IPS-NIHi7 (cell line): ENCODE results near the gene DDX6.
A peak's percentile ranks its signal among the peaks of the same experiment; 100 is the strongest.
"Not testable (repeated sequence)": the region's sequence is repeated elsewhere in the genome, so short reads cannot be mapped to it uniquely, and the experiment has no call there.

Experiments used
- DNase-seq: peaks from one replicate; pipeline ENCODE4 v3.0.0; 2012; ENCODE audit warnings: mixed read lengths; ENCODE audit errors: extremely low spot score

The DDX6 gene

DNA sequence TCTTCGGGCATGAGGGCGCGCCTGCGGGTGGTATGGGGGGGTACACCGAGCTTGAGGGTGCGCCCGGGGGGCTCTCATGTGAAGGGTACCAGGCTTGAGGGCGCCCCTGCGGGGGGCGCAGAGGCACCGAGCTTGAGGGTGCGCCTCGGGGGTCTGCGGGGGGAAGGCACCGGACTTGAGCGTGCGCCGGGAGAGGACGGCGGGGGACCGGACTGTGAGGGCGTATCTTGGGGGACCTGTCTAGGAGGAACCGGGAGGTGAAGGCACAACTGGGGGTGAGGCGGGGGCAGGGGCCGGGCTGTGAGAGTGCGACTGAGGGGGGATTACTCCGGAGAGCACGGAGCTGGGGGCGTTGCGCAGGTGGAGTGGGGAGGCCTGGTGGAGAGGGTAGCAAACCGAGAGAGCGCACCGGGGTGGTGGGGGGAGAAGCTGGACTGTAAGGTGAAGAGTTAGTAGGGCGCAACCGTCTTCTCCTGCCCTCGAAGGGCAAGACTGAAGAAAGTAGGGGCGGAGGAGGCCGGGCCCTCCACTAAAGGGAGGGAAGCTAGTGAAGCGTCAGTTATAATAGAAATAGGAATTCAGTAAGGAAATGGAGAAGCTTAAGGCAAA, 1.1 kb upstream of the DDX6 start:
- peak; percentile 43 for DNase-seq

- DNase-seq: peak; percentile 58
Observed at GRCh38 chr11:118790357-118791110, 430 bp downstream of the DDX6 start.

DNA sequence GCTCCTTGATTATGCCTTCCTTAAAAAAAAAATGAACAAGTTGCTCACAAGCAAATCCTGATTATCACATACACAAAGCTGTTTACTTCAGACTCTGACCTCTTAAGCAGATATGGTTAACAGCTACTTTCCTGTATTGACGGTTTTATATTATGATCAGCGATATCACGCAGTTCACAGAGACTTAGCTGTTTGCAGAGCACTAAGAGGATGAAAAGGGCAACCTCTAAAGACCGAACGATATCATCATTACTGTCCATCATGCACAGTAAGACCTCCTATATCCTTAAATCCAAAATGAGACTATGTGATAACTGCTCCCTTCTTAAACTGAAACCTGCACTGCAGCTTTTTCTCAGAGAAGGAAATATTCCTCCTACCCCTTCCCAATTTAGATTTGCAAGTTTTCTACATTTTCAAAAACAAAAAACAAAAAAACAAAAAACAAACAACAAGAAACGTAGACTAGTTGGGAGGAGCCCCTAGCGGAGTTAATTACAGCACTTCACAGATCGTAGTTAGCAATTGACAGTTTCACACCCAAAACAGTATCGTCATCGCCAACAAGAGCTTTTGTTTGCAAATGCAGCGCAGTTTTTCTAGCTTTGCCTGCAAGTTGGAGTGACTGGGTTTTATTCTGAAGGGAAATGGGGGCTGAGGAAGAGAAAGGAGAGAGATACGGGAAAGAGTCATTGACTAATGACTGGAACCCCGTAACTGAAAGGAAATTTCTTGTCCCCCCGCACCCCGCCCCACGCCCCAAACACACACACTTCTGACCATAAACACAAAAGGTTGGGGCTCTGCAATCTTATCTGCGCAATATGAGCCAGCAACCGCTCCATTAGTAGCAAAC, 1.2 kb downstream of the DDX6 start:
- DNase-seq: peak; percentile 26

- no peak for DNase-seq
Observed at GRCh38 chr11:118786657-118787056, 4.3 kb downstream of the DDX6 start.

DNA sequence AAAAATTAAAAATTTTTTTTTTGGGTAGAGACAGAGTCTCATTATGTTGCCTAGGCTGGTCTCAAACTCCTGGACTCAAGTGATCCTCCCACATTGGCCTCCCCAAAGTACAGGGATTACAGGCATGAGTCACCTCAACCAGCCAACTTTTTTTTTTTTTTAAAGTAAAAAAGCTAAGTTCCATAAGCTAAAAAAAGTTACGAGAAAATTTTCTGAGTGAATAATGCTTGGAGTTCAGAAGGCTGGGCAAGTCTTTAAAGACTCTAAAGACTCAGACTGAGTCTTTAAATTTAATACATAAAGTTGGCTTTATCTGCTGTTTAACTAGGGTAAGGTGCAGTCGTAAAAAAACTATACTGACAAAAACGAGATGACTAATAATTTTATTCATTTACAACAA, 5.6 kb downstream of the DDX6 start:
- no peak for DNase-seq

DNA sequence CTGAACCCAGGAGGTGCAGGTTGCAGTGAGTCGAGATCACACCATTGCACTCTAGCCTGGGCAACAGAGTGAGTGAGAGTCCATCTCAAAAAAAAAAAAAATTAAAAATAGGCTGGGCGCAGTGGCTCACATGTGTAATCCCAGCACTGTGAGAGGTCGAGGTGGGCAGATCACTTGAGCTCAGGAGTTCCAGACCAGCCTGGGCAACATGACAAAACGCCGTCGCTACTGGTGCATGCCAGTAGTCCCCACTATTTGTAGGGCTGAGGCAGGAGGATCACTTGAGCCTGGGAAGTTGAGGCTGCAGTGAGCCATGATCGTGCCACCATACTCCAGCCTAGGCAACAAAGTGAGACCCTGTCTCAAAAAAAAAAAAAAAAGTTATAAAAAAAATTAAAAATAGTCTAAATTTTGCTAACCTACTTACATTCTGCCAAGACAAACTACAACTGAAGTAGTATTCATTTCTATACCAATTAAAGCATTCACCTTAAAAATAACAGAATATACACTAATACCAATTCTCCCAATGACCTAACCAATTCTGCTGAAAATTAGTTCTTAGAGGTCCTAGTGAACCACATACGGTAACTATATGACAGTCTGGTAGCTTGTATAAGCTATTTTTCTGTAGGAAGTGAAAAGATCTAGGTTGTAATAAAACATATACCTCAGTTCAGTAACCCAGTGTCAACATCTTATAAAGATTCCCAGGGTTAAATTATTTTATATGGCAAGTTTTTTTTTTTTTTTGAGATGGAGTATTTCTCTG, 7.1 kb downstream of the DDX6 start:
- no peak for DNase-seq

GRCh38 chr11:118783324-118783723, 7.6 kb downstream of the DDX6 start:
- DNase-seq: not testable (repeated sequence)

GRCh38 chr11:118778898-118779297, 12.1 kb downstream of the DDX6 start:
- no peak for DNase-seq

DNA sequence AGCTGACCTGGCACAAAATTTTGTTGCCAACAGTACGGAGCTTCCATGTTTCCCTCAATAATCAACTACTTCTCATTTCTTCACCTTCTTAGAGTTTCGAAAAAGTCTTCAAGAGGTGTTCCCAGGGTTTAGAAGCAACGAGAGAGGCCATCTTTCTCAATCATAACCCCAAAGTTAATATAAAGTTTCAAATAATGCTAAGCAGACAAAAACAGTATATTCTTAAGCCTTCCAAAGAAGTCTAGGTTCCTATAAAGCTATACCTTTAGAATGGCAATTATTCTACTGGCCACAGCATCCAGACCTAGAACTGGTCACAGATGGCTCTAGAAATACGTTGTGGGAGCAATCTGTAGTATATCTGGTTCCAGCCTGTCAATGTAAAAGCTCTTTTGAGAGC, 16.9 kb downstream of the DDX6 start:
- no peak for DNase-seq

DNA sequence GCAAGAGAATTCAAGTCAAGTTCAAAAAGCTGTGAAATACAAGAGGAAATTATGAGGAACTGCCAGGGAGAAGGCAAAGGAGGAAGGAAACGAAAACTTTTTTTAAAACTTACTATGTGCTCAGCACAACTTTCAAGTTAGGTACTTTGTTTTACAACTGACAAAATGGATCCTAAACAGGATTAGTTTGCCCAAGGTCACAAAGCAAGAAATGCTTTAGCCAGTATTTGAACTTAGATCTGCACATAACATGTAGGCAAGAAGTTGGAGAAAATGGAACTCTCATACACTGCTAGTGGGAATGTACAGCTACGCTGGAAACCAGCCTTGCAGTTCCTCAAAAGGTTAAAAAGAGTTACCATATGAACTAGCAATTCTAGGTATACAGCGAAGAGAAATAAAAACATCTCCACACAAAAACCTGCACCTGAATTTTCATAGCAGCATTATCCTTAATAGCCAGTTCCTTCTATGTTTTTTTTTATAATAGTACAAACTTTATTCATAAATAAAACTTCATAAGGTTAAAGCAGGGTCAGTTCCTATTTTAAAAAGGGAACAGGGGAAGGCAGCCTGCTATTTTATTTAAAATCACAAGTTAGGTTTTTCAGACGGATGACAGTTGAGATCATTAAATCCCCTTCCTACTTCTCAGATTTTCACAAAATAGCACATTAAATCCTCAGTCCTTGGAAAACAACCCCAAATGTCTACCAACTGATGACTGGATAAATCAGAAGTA, 19.2 kb downstream of the DDX6 start:
- DNase-seq: no peak

GRCh38 chr11:118768690-118769089, 22.3 kb downstream of the DDX6 start:
- no peak for DNase-seq

DNA sequence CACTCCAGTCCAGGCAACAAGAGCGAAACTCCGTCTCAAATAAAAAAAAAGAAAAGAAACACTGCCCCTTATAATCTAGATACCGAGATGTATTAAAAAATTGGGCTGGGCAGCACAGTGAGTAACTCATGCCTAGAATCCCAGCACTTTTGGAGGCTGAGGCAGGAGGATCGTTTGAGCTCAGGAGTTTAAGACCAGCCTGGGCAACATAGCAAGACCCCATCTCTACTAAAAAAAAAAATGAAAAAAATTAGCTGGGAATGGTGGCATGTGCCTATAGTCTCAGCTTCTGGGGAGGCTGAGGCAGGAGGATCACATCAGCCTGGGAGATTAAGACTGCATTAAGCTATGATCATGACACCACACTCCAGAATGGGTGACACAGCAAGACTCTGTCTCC, 24.9 kb downstream of the DDX6 start:
- no peak for DNase-seq

DNA sequence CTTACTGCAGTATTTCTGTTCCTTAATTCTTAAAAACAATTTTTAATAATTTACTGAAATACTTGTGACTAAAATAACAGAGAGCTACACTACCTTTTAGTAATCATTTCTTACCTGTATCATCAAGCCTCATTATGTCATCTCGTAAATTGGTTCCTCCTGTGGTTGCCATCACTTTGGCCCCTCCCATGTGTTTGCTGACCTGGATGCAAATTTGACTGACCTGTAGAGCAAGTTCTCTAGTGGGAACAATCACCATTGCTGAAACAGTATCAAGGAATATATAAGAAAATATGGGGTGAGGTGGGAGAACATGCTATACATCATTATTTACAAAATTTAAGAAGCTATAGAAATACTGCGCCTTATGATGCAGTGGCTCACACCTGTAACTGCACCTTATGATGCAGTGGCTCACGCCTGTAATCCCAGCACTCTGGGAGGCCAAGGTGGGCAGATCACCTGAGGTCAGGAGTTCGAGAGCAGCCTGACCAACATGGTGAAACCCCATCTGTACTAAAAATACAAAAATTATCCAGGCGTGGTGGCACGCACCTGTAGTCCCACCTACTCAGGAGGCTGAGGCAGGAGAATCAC, 25.8 kb downstream of the DDX6 start:
- not testable (repeated sequence) for DNase-seq

GRCh38 chr11:118763041-118763440, 27.9 kb downstream of the DDX6 start:
- no peak for DNase-seq

DNA sequence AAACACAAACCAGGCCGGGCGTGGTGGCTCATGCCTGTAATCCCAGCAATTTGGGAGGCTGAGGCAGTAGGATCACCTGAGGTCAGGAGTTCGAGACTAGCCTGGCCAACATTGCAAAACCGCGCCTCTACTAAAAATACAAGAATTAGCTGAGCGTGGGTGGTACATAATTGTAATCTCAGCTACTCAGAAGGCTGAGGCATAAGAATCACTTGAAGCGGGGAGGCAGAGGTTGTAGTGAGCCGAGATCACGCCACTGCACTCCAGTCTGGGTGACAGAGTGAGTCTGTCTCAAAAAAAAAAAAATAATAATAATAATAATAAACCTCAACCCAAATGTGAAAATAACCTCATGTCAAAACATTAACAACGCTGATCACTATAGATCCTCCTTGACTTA, 29.0 kb downstream of the DDX6 start:
- DNase-seq: not testable (repeated sequence)

- no peak for DNase-seq
Observed at GRCh38 chr11:118757876-118758399, 33.0 kb downstream of the DDX6 start.

DNA sequence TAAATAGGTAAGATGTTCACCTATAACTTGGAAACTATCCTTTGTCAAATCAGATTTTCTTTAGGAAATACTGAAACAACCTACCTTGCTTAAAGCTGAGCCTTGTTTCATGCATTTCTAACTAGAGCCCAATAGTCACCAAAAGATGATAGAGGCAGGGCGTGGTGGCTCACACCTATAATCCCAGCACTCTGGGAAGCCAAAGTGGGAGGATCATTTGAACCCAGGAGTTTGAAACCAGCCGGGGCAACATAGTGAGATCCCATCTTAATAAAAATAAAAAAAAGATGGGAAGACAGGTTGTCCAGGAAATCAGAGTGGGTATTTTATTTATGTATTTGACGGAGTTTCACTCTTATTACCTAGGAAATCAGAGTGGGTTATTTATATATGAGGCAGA, 38.3 kb downstream of the DDX6 start:
- DNase-seq: no peak

DNA sequence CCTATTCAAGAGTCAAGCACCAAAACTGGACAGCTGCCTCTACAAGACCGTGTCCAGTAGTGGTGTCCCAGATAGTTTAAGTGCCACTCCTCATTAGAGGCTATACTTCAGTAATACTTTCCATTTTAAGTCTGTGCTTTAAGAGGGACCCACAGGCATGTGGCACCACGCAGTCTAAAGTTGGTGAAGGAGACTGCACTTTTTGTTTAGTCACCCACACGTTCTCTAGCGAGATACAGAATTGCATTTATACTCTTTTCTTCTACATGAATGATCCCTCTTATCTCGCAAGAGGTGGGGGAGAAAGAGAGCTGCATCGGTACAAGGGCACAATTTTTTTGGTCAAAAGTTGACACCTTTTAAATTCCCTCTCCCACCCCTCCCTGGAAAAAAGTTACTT, 41.5 kb downstream of the DDX6 start:
- no peak for DNase-seq

DNA sequence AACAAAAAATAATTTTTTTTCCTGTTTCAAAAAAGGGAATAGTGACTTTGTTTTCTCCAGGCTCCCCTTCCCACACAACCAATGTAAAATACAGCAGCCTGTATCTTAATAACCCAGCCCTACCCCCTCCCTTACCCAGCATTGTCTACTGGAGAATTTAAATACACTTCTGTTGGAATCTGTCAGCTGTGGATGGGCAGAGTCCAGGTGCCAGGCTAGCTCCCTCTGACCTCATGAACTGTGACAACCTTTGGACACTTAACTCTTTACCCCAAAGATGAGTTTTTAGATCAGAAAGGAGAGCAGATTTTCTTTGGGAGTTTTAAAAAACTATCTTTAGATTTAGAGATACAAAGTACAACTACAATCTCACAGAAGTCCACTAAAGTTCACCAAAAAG, 42.9 kb downstream of the DDX6 start:
- no peak for DNase-seq

GRCh38 chr11:118746988-118747585, 43.9 kb downstream of the DDX6 start:
- DNase-seq: no peak
